GM03348 (cell line): ENCODE measurements around the gene LYG2.
"Not testable (repeated sequence)": the region's sequence is repeated elsewhere in the genome, so short reads cannot be mapped to it uniquely, and the experiment has no call there.

Source experiments
- DNase-seq: peaks from one replicate; pipeline ENCODE4 v3.0.0; 2012; ENCODE audit warnings: low spot score

Gene LYG2

DNA sequence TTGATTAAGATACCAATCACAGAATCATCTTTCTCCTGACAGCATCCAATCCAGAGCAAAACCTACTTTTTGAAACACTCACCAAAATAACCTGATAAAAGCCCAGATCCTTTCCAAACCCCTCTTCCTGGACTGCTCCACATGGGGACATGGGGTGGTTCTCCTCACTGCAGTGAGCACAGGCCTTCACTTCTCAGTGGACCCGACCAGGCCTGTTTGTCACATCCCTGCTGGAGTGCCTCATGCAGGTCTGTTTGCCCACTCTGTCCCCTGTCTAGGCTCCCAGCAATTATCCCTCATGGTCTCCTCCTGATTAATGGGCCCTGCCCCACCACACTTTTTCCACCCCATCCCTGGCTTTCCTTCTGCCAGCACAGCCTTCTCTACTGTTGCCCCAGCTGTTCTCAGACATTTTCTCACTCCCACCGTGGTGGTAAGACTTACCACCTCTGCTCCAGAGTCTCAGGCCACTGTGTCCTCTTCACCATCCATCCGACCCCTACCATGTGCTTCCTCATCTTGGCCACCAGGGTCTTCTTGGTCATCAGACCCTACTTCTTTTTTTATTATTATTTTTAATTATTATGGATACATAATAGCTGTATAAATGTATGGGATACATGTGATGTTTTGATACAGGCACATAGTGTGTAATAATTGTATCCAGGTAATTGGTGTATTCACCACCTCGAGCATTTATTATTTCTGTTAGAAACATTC lies 53.3 kb downstream of the LYG2 start:
- no peak for DNase-seq

- DNase-seq, result no peak
These were observed 55.2 kb downstream of the LYG2 start for GRCh38 chr2:99200076-99200800.

- DNase-seq, result no peak
These were observed 57.2 kb downstream of the LYG2 start for GRCh38 chr2:99198103-99198841.

DNA sequence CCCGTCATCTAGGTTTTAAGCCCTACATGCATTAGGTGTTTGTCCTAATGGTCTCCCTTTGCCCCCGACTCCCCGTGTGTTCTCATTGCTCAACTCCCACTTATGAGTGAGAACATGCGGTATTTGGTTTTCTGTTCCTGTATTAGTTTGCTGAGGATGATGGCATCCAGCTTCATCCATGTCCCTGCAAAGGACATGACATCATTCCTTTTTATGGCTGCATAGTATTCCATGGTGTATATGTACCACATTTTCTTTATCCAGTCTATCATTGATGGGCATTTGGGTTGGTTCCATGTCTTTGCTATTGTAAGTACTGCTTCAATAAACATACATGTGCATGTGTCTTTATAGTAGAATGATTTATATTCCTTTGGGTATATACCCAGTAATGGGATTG lies 63.1 kb downstream of the LYG2 start:
- DNase-seq, result not testable (repeated sequence)
